ENCODE measurements around the gene LIMK1. TPM values are rescaled to one million over a fixed set of nuclear protein-coding genes. Genes with fewer than 3 reads are reported as not detected.

Gene LIMK1
- total RNA-seq, 1 experiment from 2014 or later = 31.4 TPM

DNA sequence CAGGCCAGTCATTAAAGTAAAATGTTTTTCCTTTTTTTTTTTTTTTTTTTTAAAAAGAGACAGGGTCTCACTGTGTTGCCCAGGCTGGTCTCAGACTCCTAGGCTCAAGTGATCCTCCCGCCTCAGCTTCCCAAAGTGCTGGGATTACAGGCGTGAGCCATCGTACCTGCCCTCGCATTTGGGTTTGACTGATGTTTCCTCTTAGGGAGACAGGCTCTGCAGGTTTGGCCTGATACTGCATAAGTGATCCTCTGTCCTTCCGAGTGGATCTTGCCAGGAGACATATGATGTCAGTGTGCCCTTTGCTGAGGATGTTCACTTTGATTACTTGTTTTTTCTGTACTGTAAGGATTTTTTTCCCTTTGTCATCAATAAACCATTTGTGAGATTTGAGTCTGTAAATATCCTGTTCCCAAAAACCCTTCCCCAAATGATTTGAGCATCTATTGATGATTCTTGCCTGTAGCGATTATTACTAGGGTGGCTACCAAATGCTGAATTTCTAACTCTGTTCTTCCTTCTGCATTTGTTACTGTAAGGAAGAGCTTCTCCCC, 19.7 kb downstream of the LIMK1 start:
- no peak overlapping the region for H3K4me3 Mint-ChIP-seq (ENCODE audit: unreplicated experiment)
- intact Hi-C loops (cut with micrococcal nuclease; ENCODE audit: unreplicated experiment) = no loop called here
- DNase-seq = no peak
- no peaks in the 10 kb centered on the region for H3K27me3 Mint-ChIP-seq (ENCODE audit: insufficient read depth, unreplicated experiment)
- H3K4me1 Mint-ChIP-seq (ENCODE audit: low read depth, unreplicated experiment) = no peaks in the 10 kb centered on the region
- Histone ChIP-seq H3K27me3 (replicated peaks; ENCODE audit: control insufficient read depth, insufficient read depth, low read length) (no peaks in the 10 kb centered on the region), H3K36me3 (ENCODE audit: control insufficient read depth, insufficient read depth, low read length) (no peaks in the 10 kb centered on the region), H3K4me1 (no peaks in the 10 kb centered on the region), H3K4me3 (ENCODE audit: low read depth, low read length) (no peak overlapping the region), H3K9me3 (no peaks in the 10 kb centered on the region)
- TF ChIP-seq, protein P1, sequence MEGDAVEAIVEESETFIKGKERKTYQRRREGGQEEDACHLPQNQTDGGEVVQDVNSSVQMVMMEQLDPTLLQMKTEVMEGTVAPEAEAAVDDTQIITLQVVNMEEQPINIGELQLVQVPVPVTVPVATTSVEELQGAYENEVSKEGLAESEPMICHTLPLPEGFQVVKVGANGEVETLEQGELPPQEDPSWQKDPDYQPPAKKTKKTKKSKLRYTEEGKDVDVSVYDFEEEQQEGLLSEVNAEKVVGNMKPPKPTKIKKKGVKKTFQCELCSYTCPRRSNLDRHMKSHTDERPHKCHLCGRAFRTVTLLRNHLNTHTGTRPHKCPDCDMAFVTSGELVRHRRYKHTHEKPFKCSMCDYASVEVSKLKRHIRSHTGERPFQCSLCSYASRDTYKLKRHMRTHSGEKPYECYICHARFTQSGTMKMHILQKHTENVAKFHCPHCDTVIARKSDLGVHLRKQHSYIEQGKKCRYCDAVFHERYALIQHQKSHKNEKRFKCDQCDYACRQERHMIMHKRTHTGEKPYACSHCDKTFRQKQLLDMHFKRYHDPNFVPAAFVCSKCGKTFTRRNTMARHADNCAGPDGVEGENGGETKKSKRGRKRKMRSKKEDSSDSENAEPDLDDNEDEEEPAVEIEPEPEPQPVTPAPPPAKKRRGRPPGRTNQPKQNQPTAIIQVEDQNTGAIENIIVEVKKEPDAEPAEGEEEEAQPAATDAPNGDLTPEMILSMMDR (IDR thresholded peaks at IDR 0.05; ENCODE audit: insufficient read depth in 1 of 2, low read depth in 1 of 2, low read length in 1 of 2, severe bottlenecking in 1 of 2, unreplicated experiment in 1 of 2) = no peak
- BruUV-seq (replicated peaks) = no TSS peak
- no peaks in the 10 kb centered on the region for H3K9me3 Mint-ChIP-seq (ENCODE audit: unreplicated experiment)
- H3K27ac Mint-ChIP-seq (ENCODE audit: unreplicated experiment) = no peak overlapping the region
- ChIA-PET CTCF (interaction anchor here (0.7 kb wide), 1 partner anchor 29 kb away, joined by 9 read pairs; no protein-coding TSS in a partner anchor), POLR2A (no interaction called here)
- peaks cover 18% of the 10 kb centered on the region for H3K36me3 Mint-ChIP-seq (ENCODE audit: insufficient read depth, unreplicated experiment)

DNA sequence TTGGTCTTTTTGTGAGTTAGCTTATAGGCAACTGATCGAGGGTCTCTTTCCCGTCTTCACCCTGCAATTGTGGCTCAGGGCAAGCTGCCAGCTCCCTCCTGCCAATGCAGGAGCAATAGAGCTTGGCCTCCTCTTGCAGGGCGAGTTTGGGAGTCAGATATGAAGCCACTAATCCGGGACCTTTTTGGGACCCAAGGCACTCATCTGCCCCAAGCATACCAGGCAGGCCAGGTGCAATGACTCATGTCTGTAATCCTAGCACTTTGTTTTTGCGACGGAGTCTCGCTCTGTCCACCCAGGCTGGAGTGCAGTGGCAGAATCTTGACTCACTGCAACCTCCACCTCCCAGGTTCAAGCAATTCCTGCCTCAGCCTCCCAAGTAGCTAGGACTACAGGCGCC, 21.1 kb downstream of the LIMK1 start:
- CTCF ChIA-PET = no interaction called here
- no peaks in the 10 kb centered on the region for H3K9me3 Mint-ChIP-seq (ENCODE audit: unreplicated experiment)
- Histone ChIP-seq H3K27me3 (replicated peaks; ENCODE audit: control insufficient read depth, insufficient read depth, low read length) (no peaks in the 10 kb centered on the region), H3K36me3 (ENCODE audit: control insufficient read depth, insufficient read depth, low read length) (no peaks in the 10 kb centered on the region), H3K4me1 (no peaks in the 10 kb centered on the region), H3K4me3 (ENCODE audit: low read depth, low read length) (no peak overlapping the region), H3K9me3 (no peaks in the 10 kb centered on the region)
- no peak overlapping the region for H3K27ac Mint-ChIP-seq (ENCODE audit: unreplicated experiment)
- H3K36me3 Mint-ChIP-seq (ENCODE audit: insufficient read depth, unreplicated experiment) = peaks cover 8% of the 10 kb centered on the region
- BruUV-seq (replicated peaks) = no TSS peak
- POLR2A ChIA-PET = no interaction called here
- TF ChIP-seq, protein P1 (IDR thresholded peaks at IDR 0.05; ENCODE audit: insufficient read depth in 1 of 2, low read depth in 1 of 2, low read length in 1 of 2, severe bottlenecking in 1 of 2, unreplicated experiment in 1 of 2) = no peak
- no peaks in the 10 kb centered on the region for H3K4me1 Mint-ChIP-seq (ENCODE audit: low read depth, unreplicated experiment)
- no peak overlapping the region for H3K4me3 Mint-ChIP-seq (ENCODE audit: unreplicated experiment)
- no peaks in the 10 kb centered on the region for H3K27me3 Mint-ChIP-seq (ENCODE audit: insufficient read depth, unreplicated experiment)
- intact Hi-C loops (cut with micrococcal nuclease; ENCODE audit: unreplicated experiment) = no loop called here
- DNase-seq = no peak

DNA sequence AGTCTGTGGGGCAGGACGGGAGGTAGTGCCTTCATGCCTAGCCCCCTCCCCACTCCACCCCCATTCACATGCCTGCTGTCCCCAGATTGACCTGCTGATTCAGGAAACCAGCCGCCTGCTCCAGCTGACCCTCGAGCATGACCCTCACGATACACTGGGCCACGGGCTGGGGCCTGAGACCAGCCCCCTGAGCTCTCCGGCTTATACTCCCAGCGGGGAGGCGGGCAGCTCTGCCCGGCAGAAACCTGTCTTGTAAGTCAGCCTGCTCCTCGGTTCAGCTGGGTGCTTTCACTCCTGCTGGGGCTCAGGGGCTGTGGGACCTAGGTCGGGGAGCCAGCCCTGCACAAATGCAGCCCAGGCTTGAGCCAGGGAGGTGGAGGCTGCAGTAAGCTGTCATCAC, 22.4 kb downstream of the LIMK1 start:
- Mint-ChIP-seq H3K27me3 (ENCODE audit: insufficient read depth, unreplicated experiment) (no peaks in the 10 kb centered on the region), H3K4me3 (ENCODE audit: unreplicated experiment) (no peak overlapping the region), H3K4me1 (ENCODE audit: low read depth, unreplicated experiment) (no peaks in the 10 kb centered on the region), H3K27ac (ENCODE audit: unreplicated experiment) (no peak overlapping the region), H3K9me3 (ENCODE audit: unreplicated experiment) (no peaks in the 10 kb centered on the region), H3K36me3 (ENCODE audit: insufficient read depth, unreplicated experiment) (peaks cover 8% of the 10 kb centered on the region)
- no peaks in the 10 kb centered on the region for H3K9me3 ChIP-seq
- no peaks in the 10 kb centered on the region for H3K27me3 ChIP-seq (replicated peaks; ENCODE audit: control insufficient read depth, insufficient read depth, low read length)
- intact Hi-C loops (cut with micrococcal nuclease; ENCODE audit: unreplicated experiment) = no loop called here
- no TSS peak for BruUV-seq (replicated peaks)
- H3K4me1 ChIP-seq = no peaks in the 10 kb centered on the region
- H3K36me3 ChIP-seq (ENCODE audit: control insufficient read depth, insufficient read depth, low read length) = no peaks in the 10 kb centered on the region
- no peak for DNase-seq
- ChIA-PET POLR2A (no interaction called here), CTCF (no interaction called here)
- H3K4me3 ChIP-seq (ENCODE audit: low read depth, low read length) = no peak overlapping the region
- TF ChIP-seq, protein P1 (IDR thresholded peaks at IDR 0.05; ENCODE audit: insufficient read depth in 1 of 2, low read depth in 1 of 2, low read length in 1 of 2, severe bottlenecking in 1 of 2, unreplicated experiment in 1 of 2) = no peak

All from Caco-2 (cell line).